Transverse colon (tissue), 4 donors: ENCODE results near the gene GIN1. TPM values are rescaled to one million over a fixed set of nuclear protein-coding genes. Genes with fewer than 3 reads are reported as not detected.

ENCODE experiments used
- DNase-seq: peaks from one replicate; pipeline ENCODE4 v3.0.0-alpha.2; 2019
- H3K27ac ChIP-seq, 4 donors: fragments of 200-600 bp; sonication (generic); 2 replicates each; pipeline ENCODE4 v1.5.1; 2016 to 2018; ENCODE audit warnings: inconsistent platforms in 4 of 4
- H3K27me3 ChIP-seq: fragments of 200-600 bp; sonication (generic); 2 replicates; pipeline ENCODE4 v1.5.1; 2017; ENCODE audit warnings: inconsistent platforms
- H3K36me3 ChIP-seq, 4 donors: fragments of 200-600 bp; sonication (generic); 2 replicates each; pipeline ENCODE4 v1.5.1; 2017 to 2019; ENCODE audit warnings: inconsistent platforms in 4 of 4
- H3K4me1 ChIP-seq, 4 donors: fragments of 200-600 bp; sonication (generic); 2 replicates each; pipeline ENCODE4 v1.5.1; 2017 to 2020; ENCODE audit warnings: inconsistent platforms in 4 of 4
- H3K4me3 ChIP-seq, 4 donors: fragments of 200-600 bp; sonication (generic); 1 replicate in 1 of 4; 2 replicates in 3 of 4; pipeline versions ENCODE4 v1.5.1 to v1.6.1; 2017 to 2019; ENCODE audit warnings: inconsistent platforms in 4 of 4
- H3K9me3 ChIP-seq, 2 donors: fragments of 200-600 bp; sonication (generic); 2 replicates each; pipeline ENCODE4 v1.5.1; 2017 to 2019; ENCODE audit warnings: inconsistent platforms in 2 of 2
- CTCF ChIP-seq, 5 experiments: fragments of 200-600 bp in 3 of 5; fragments of 450-650 bp in 2 of 5; sonication (generic) in 3 of 5; IDR thresholded peaks; 1 replicate in 2 of 5; 2 replicates in 3 of 5; pipeline ENCODE4 v1.5.1; 2016 to 2017; ENCODE audit warnings: antibody characterized with exemption in 5 of 5, inconsistent platforms in 3 of 5, mild to moderate bottlenecking in 2 of 5, moderate library complexity in 1 of 5
- EP300 ChIP-seq: sonication (generic); formaldehyde crosslinking; IDR thresholded peaks from one replicate; pipeline ENCODE4 v1.6.1; 2017; ENCODE audit warnings: antibody characterized with exemption, low read depth
- POLR2A ChIP-seq: fragments of 450-650 bp; IDR thresholded peaks from one replicate; pipeline ENCODE4 v1.6.1; 2016; ENCODE audit warnings: antibody characterized with exemption, mild to moderate bottlenecking, moderate library complexity
- POLR2AphosphoS5 ChIP-seq, 3 donors: sonication (generic); formaldehyde crosslinking; IDR thresholded peaks; one replicate each; pipeline ENCODE4 v1.6.1; 2016; ENCODE audit warnings: antibody characterized with exemption in 3 of 3
- WGBS, 2 donors: methylation state at CpG; one replicate each; pipeline ENCODE4 v1.1.5; 2018; ENCODE audit warnings: low coverage in 1 of 2; 5-methylcytosine and 5-hydroxymethylcytosine counted together
- in situ Hi-C, 4 donors: fragments of 200-750 bp; cut with MboI; loops; one replicate each; pipeline versions ENCODE4 v1.15.0 to v1.15.1; 2017; ENCODE audit warnings: low sequenced_read_pairs in 3 of 4, low pct_ligation_motif_present in 1 of 4, low pct_unique_long_range_greater_than_20kb in 1 of 4
- intact Hi-C: fragments of 100-400 bp; cut with DNase I; formaldehyde crosslinking; loops from one replicate; pipeline ENCODE4 v1.15.1; 2023; ENCODE audit warnings: low total_unique reads
- total RNA-seq, 4 donors: library from RNA; depleted of rRNA; stranded (reverse); fragments of >200 nt; gene quantifications; one replicate each; pipeline ENCODE4 v1.1.0, GENCODE V29; 2016

Gene GIN1
- total RNA-seq, 4 donors from 2014 or later = 6.4 to 8.5 TPM; not detected in 2

GRCh38 chr5:103111468-103111867, 8.5 kb downstream of the GIN1 start:
- no peak overlapping the region for H3K27ac ChIP-seq
- H3K4me3 ChIP-seq = no peak overlapping the region
- intact Hi-C loops = no loop called here
- no peak for TF ChIP-seq POLR2AphosphoS5 (IDR thresholded peaks at IDR 0.05)
- TF ChIP-seq POLR2A = no peak
- no peak for TF ChIP-seq CTCF (IDR thresholded peaks at IDR 0.05)
- no peak for TF ChIP-seq EP300
- no peaks in the 10 kb centered on the region for H3K27me3 ChIP-seq
- H3K4me1 ChIP-seq = no peaks in the 10 kb centered on the region
- 67 to 72% methylated on average over 2 of the region's 2 CpGs for WGBS, 2 donors
- in situ Hi-C loops = no loop called here
- no peak for DNase-seq
- H3K9me3 ChIP-seq = no peaks in the 10 kb centered on the region
- no peaks in the 10 kb centered on the region for H3K36me3 ChIP-seq

- intact Hi-C loops = no loop called here
- DNase-seq = no peak
- no peaks in the 10 kb centered on the region for H3K9me3 ChIP-seq
- TF ChIP-seq POLR2AphosphoS5 (IDR thresholded peaks at IDR 0.05) (no peak), CTCF (IDR thresholded peaks at IDR 0.05) (no peak), EP300 (no peak), POLR2A (no peak)
- no peaks in the 10 kb centered on the region for H3K27me3 ChIP-seq
- H3K27ac ChIP-seq = no peak overlapping the region
- H3K4me1 ChIP-seq = no peaks in the 10 kb centered on the region
- in situ Hi-C loops = no loop called here
- no peak overlapping the region for H3K4me3 ChIP-seq
- 88 to 91% methylated on average over 2 of the region's 2 CpGs for WGBS, 2 donors
- no peaks in the 10 kb centered on the region for H3K36me3 ChIP-seq
Measured at GRCh38 chr5:103110403-103110802, 9.5 kb downstream of the GIN1 start.

DNA sequence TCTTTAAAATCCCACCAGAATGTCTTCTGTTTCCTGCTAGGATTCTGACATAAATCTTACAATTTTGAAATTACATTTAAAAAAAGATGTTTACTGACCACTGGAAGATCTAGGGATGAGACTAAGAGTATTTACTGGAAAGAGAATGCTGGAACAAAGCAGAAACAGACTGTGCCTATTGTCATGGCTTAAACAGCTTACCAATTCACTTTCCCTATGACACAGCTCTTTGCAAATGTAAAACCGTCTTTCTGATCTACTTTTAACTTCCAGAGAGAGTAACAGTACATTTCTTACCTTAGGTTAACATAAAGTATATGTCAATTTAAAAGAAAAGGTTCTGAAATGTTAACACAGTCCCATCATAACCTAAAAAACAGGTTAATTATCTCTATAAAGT, 10.7 kb downstream of the GIN1 start:
- intact Hi-C loops = no loop called here
- DNase-seq = no peak
- Histone ChIP-seq H3K9me3 (no peaks in the 10 kb centered on the region), H3K4me1 (no peaks in the 10 kb centered on the region), H3K36me3 (no peaks in the 10 kb centered on the region), H3K27ac (no peak overlapping the region), H3K27me3 (no peaks in the 10 kb centered on the region), H3K4me3 (no peak overlapping the region)
- WGBS, 2 donors = 73 to 88% methylated on average over 1 of the region's 1 CpG
- no peak for TF ChIP-seq POLR2AphosphoS5 (IDR thresholded peaks at IDR 0.05)
- TF ChIP-seq CTCF (IDR thresholded peaks at IDR 0.05) = no peak
- TF ChIP-seq POLR2A = no peak
- no peak for TF ChIP-seq EP300
- in situ Hi-C loops = no loop called here

- TF ChIP-seq EP300 = no peak
- TF ChIP-seq CTCF (IDR thresholded peaks at IDR 0.05) = no peak
- no peak for TF ChIP-seq POLR2A
- TF ChIP-seq POLR2AphosphoS5 (IDR thresholded peaks at IDR 0.05) = no peak
- H3K36me3 ChIP-seq = peaks cover 0 to 4% (median 0%) of the 10 kb centered on the region in 4 donors
- in situ Hi-C loops = no loop called here
- no peak for DNase-seq
- no peaks in the 10 kb centered on the region for H3K4me1 ChIP-seq
- 66 to 89% methylated on average over 2 of the region's 2 CpGs for WGBS, 2 donors
- intact Hi-C loops = no loop called here
- H3K27me3 ChIP-seq = no peaks in the 10 kb centered on the region
- no peak overlapping the region for H3K27ac ChIP-seq
- no peak overlapping the region for H3K4me3 ChIP-seq
- H3K9me3 ChIP-seq = no peaks in the 10 kb centered on the region
Measured at GRCh38 chr5:103108086-103108485, 11.9 kb downstream of the GIN1 start.
